ENCODE data around the gene ATG7.
"Not testable (repeated sequence)": the region's sequence is repeated elsewhere in the genome, so short reads cannot be mapped to it uniquely, and the experiment has no call there.

The ATG7 gene

DNA sequence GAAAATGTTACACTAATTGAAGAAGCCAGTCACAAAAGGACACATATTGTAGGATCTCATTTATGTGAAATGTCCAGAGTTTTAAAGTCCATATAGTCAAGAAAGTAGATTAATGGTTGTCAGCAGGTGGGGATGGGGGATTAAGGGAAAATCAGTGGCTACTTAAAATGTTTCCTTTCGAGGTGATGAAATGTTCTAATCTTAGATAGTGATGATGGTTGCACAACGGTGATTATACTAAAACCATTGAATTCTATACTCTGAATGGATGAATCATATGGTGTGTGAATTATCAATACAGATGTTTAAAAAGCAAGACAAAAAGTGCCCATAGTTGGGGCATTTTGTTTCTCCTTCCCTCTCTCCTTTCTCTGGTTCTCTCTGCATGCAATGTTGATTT lies 164.6 kb downstream of the ATG7 start:
- H3K36me3 ChIP-seq (ENCODE audit: insufficient read depth, low read length) = no peaks in the 10 kb centered on the region
- H3K4me1 ChIP-seq (ENCODE audit: insufficient read depth, low read length) = peaks cover 10% of the 10 kb centered on the region
- H3K4me3 ChIP-seq (ENCODE audit: low read depth in 1 of 2, low read length in 2 of 2) = no peak overlapping the region
- H3K27ac ChIP-seq (ENCODE audit: low read depth, low read length) = no peak overlapping the region
- no peaks in the 10 kb centered on the region for H3K27me3 ChIP-seq (ENCODE audit: control insufficient read depth in 1 of 2, insufficient read depth in 2 of 2, low read length in 2 of 2)
- no peaks in the 10 kb centered on the region for H3K9me3 ChIP-seq (ENCODE audit: low read length)
- no peak overlapping the region for H3K9ac ChIP-seq (ENCODE audit: low read length)

DNA sequence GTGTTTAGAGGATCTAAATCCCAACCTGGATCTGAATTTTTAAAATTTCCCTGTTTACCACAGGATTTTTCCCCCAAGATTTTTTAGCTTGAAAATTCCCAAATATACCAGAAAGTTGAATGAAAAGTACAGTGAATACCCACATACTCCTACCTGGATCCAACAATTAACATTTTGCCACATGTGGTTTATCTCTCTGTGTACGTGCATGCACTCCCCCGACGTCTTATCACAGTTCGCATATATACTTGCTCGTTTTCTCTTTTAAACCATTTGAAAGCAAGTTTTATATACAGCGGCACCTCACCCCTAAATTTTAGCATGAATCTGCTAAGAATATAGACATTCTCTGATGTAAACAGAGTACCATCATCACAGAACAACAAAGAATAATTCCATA lies 165.3 kb downstream of the ATG7 start:
- no peak overlapping the region for H3K9ac ChIP-seq (ENCODE audit: low read length)
- H3K27me3 ChIP-seq (ENCODE audit: control insufficient read depth in 1 of 2, insufficient read depth in 2 of 2, low read length in 2 of 2) = no peaks in the 10 kb centered on the region
- no peaks in the 10 kb centered on the region for H3K36me3 ChIP-seq (ENCODE audit: insufficient read depth, low read length)
- peaks cover 10% of the 10 kb centered on the region for H3K4me1 ChIP-seq (ENCODE audit: insufficient read depth, low read length)
- H3K9me3 ChIP-seq (ENCODE audit: low read length) = no peaks in the 10 kb centered on the region
- no peak overlapping the region for H3K27ac ChIP-seq (ENCODE audit: low read depth, low read length)
- H3K4me3 ChIP-seq (ENCODE audit: low read depth in 1 of 2, low read length in 2 of 2) = no peak overlapping the region

DNA sequence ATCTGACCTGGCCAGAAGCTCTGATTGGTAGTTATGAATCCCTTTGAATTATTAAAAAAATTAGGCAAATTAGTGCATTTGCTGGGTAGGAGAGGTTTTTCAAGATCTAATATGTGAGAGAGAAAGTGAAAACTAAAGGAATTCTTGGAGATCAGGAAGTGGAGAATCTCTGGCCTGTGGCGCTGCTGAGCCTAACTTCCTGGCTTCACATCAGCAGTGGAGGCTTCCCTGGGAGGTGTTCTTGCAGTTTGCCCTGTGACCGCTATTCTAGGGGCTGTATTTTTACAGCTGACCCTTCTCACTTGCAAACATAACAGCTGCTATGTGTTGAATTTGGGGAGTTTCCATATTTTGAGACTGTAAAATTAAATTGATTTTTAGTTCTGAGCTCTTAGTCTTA lies 166.4 kb downstream of the ATG7 start:
- H3K9me3 ChIP-seq (ENCODE audit: low read length) = no peaks in the 10 kb centered on the region

DNA sequence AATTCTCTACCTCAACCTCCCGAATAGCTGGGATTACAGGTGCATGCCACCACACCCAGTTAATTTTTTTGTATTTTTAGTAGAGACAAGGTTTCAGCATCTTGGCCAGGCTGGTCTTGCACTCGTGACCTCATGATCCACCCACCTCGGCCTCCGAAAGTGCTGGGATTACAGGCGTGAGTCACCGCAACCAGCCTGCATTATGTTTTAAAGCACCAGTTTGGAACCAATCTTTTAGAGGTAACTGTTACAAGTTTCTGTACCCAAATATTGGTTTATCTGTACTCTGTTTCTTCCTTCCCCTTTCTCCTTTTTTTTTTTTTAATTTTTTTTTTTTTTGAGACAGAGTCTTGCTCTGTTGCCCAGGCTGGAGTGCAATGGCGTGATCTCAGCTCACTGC lies 169.1 kb downstream of the ATG7 start:
- H3K27ac ChIP-seq (ENCODE audit: low read depth, low read length); H3K9ac ChIP-seq (ENCODE audit: low read length); H3K27me3 ChIP-seq (ENCODE audit: control insufficient read depth in 1 of 2, insufficient read depth in 2 of 2, low read length in 2 of 2); H3K4me1 ChIP-seq (ENCODE audit: insufficient read depth, low read length); H3K36me3 ChIP-seq (ENCODE audit: insufficient read depth, low read length); H3K9me3 ChIP-seq (ENCODE audit: low read length); H3K4me3 ChIP-seq (ENCODE audit: low read depth in 1 of 2, low read length in 2 of 2): not testable (repeated sequence)

More for the DNA sequence above, 166.4 kb downstream of the ATG7 start:
- Histone ChIP-seq H3K27me3 (ENCODE audit: control insufficient read depth in 1 of 2, insufficient read depth in 2 of 2, low read length in 2 of 2) (no peaks in the 10 kb centered on the region), H3K9ac (ENCODE audit: low read length) (no peak overlapping the region), H3K4me3 (ENCODE audit: low read depth in 1 of 2, low read length in 2 of 2) (no peak overlapping the region), H3K4me1 (ENCODE audit: insufficient read depth, low read length) (peaks cover 6% of the 10 kb centered on the region), H3K36me3 (ENCODE audit: insufficient read depth, low read length) (no peaks in the 10 kb centered on the region), H3K27ac (ENCODE audit: low read depth, low read length) (no peak overlapping the region)

- H3K4me3 ChIP-seq (ENCODE audit: low read depth in 1 of 2, low read length in 2 of 2) = no peak overlapping the region
- no peaks in the 10 kb centered on the region for H3K36me3 ChIP-seq (ENCODE audit: insufficient read depth, low read length)
- H3K27me3 ChIP-seq (ENCODE audit: control insufficient read depth in 1 of 2, insufficient read depth in 2 of 2, low read length in 2 of 2) = no peaks in the 10 kb centered on the region
Observed at GRCh38 chr3:11444404-11444803, 172.2 kb downstream of the ATG7 start.

DNA sequence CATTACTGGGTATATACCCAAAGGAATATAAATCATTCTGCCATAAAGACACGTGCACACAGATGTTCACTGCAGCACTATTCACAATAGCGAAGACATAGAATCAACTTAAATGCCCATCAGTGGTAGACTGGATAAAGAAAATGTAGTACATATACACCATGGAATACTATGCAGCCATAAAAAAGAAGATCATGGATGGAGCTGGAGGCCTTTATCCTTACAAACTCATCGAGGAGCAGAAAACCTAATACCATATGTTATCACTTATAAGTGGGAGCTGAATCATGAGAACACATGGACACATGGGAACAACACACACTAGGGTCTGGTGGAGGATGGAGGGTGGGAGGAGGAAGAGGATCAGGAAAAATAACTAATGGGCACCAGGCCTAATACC lies 173.0 kb downstream of the ATG7 start:
- H3K27me3 ChIP-seq (ENCODE audit: control insufficient read depth in 1 of 2, insufficient read depth in 2 of 2, low read length in 2 of 2); H3K4me3 ChIP-seq (ENCODE audit: low read depth in 1 of 2, low read length in 2 of 2); H3K9me3 ChIP-seq (ENCODE audit: low read length); H3K36me3 ChIP-seq (ENCODE audit: insufficient read depth, low read length); H3K27ac ChIP-seq (ENCODE audit: low read depth, low read length); H3K9ac ChIP-seq (ENCODE audit: low read length); H3K4me1 ChIP-seq (ENCODE audit: insufficient read depth, low read length): not testable (repeated sequence)

More at GRCh38 chr3:11444404-11444803, 172.2 kb downstream of the ATG7 start:
- Histone ChIP-seq H3K4me1 (ENCODE audit: insufficient read depth, low read length) (no peaks in the 10 kb centered on the region), H3K9me3 (ENCODE audit: low read length) (no peaks in the 10 kb centered on the region), H3K27ac (ENCODE audit: low read depth, low read length) (no peak overlapping the region), H3K9ac (ENCODE audit: low read length) (no peak overlapping the region)

- H3K9ac ChIP-seq (ENCODE audit: low read length) = no peak overlapping the region
Observed at GRCh38 chr3:11445883-11446282, 173.7 kb downstream of the ATG7 start.

GRCh38 chr3:11447584-11448200 lies 175.5 kb downstream of the ATG7 start:
- peaks cover under 1% of the 10 kb centered on the region for H3K4me1 ChIP-seq (ENCODE audit: insufficient read depth, low read length)
- no peak overlapping the region for H3K4me3 ChIP-seq (ENCODE audit: low read depth in 1 of 2, low read length in 2 of 2)
- H3K27ac ChIP-seq (ENCODE audit: low read depth, low read length) = no peak overlapping the region
- no peaks in the 10 kb centered on the region for H3K36me3 ChIP-seq (ENCODE audit: insufficient read depth, low read length)
- H3K9me3 ChIP-seq (ENCODE audit: low read length) = no peaks in the 10 kb centered on the region
- no peaks in the 10 kb centered on the region for H3K27me3 ChIP-seq (ENCODE audit: control insufficient read depth in 1 of 2, insufficient read depth in 2 of 2, low read length in 2 of 2)
- no peak overlapping the region for H3K9ac ChIP-seq (ENCODE audit: low read length)

More at GRCh38 chr3:11445883-11446282, 173.7 kb downstream of the ATG7 start:
- Histone ChIP-seq H3K36me3 (ENCODE audit: insufficient read depth, low read length) (no peaks in the 10 kb centered on the region), H3K4me1 (ENCODE audit: insufficient read depth, low read length) (no peaks in the 10 kb centered on the region), H3K27ac (ENCODE audit: low read depth, low read length) (no peak overlapping the region), H3K4me3 (ENCODE audit: low read depth in 1 of 2, low read length in 2 of 2) (no peak overlapping the region), H3K27me3 (ENCODE audit: control insufficient read depth in 1 of 2, insufficient read depth in 2 of 2, low read length in 2 of 2) (no peaks in the 10 kb centered on the region), H3K9me3 (ENCODE audit: low read length) (no peaks in the 10 kb centered on the region)

- no peak overlapping the region for H3K27ac ChIP-seq (ENCODE audit: low read depth, low read length)
- H3K4me3 ChIP-seq (ENCODE audit: low read depth in 1 of 2, low read length in 2 of 2) = no peak overlapping the region
- no peaks in the 10 kb centered on the region for H3K9me3 ChIP-seq (ENCODE audit: low read length)
- peaks cover 14% of the 10 kb centered on the region for H3K4me1 ChIP-seq (ENCODE audit: insufficient read depth, low read length)
- no peaks in the 10 kb centered on the region for H3K27me3 ChIP-seq (ENCODE audit: control insufficient read depth in 1 of 2, insufficient read depth in 2 of 2, low read length in 2 of 2)
- no peak overlapping the region for H3K9ac ChIP-seq (ENCODE audit: low read length)
- H3K36me3 ChIP-seq (ENCODE audit: insufficient read depth, low read length) = no peaks in the 10 kb centered on the region
Observed at GRCh38 chr3:11450015-11450414, 177.8 kb downstream of the ATG7 start.

DNA sequence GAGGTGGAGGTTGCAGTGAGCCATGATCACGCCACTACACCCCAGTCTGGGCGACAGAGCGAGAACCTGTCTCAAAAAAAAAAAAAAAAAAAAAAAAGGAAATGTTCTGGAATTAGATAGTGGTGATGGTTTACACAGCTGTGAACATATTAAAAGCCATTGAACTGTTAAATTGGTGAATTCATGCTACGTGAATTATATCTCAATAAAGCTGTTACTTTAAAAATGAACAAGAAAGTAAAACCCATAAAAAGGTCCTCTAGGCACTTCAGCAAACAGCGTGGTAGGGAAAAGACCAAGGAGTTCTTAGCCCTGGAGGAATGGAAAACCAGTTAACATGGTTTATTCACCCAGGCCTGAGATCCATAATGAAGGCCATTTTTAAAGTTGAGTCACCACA lies 180.1 kb downstream of the ATG7 start:
- peaks cover 14% of the 10 kb centered on the region for H3K4me1 ChIP-seq (ENCODE audit: insufficient read depth, low read length)
- H3K27me3 ChIP-seq (ENCODE audit: control insufficient read depth in 1 of 2, insufficient read depth in 2 of 2, low read length in 2 of 2) = no peaks in the 10 kb centered on the region
- no peak overlapping the region for H3K4me3 ChIP-seq (ENCODE audit: low read depth in 1 of 2, low read length in 2 of 2)
- H3K9me3 ChIP-seq (ENCODE audit: low read length) = no peaks in the 10 kb centered on the region
- H3K36me3 ChIP-seq (ENCODE audit: insufficient read depth, low read length) = no peaks in the 10 kb centered on the region
- no peak overlapping the region for H3K9ac ChIP-seq (ENCODE audit: low read length)
- no peak overlapping the region for H3K27ac ChIP-seq (ENCODE audit: low read depth, low read length)

DNA sequence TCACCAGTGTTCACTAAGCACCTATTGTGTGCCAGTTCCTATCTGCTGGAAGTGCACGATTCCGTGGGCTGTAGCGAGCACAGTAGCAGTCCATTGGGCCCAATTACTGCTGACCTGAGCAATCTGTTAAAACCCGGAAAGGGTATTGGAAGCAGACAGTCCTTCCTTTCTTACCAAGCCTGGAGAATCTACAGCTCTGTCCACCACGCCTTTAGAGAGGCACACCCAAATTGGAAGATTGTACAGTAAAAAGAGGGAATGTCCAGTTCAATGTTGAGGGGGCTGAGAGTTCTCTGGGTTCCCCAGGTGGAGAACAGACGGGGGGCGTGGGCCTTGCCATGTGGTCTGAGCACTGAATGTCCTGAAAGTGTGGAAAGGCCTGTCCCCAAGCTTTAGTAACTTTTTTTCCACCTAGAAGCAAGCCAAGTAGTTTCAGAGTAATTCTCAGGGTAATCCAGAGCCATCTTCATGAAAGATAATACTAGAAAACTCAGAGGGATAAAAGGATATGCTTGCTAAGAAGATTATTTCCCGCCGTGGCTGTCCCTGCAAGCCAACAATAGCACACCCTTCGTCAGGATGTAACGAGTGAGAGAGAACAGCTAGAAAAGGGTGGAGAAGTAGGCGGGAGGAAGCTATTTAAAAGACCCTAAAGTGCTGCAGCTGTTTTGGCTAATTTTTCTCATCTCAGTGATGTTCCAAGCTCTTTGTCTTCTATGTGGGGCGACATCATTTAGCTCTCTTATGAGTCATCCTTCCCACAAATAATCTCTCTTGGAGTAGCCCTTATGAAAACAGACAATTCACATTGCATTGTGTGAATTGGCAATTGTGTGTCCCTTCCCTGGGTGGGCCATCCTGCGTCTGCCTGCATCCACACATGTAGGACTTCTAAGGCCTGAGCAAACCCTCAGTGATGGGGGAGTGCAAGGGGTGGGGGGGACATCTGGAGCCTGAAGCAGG lies 181.0 kb downstream of the ATG7 start:
- Histone ChIP-seq H3K4me1 (ENCODE audit: insufficient read depth, low read length) (peaks cover 14% of the 10 kb centered on the region), H3K9me3 (ENCODE audit: low read length) (no peaks in the 10 kb centered on the region), H3K4me3 (ENCODE audit: low read depth in 1 of 2, low read length in 2 of 2) (no peak overlapping the region), H3K27ac (ENCODE audit: low read depth, low read length) (no peak overlapping the region), H3K9ac (ENCODE audit: low read length) (no peak overlapping the region), H3K36me3 (ENCODE audit: insufficient read depth, low read length) (no peaks in the 10 kb centered on the region), H3K27me3 (ENCODE audit: control insufficient read depth in 1 of 2, insufficient read depth in 2 of 2, low read length in 2 of 2) (no peaks in the 10 kb centered on the region)
